ENCODE measurements around the gene LY6G5B. TPM values are rescaled to one million over a fixed set of nuclear protein-coding genes. Genes with fewer than 3 reads are reported as not detected.

The LY6G5B gene
- total RNA-seq: 2.6 TPM

GRCh38 chr6:31669676-31670075 is at the start of gene LY6G5B:
LY6G5B (plus strand) TSS chr6:31669976; CDS start chr6:31670951, 975 bp downstream.
- DNase-seq: no peak

GRCh38 chr6:31620586-31621319 is 49.0 kb upstream of the LY6G5B start, which contains the start of gene PRRC2A:
PRRC2A (plus strand) TSS chr6:31620715; CDS start chr6:31622790, 2,075 bp downstream.
- DNase-seq: peak; percentile 90

- peak; percentile 21 for DNase-seq
Observed at GRCh38 chr6:31621320-31621939, 48.3 kb upstream of the LY6G5B start.

GRCh38 chr6:31621991-31622390 is 47.8 kb upstream of the LY6G5B start:
- no peak for DNase-seq

- DNase-seq: no peak
Observed at GRCh38 chr6:31622684-31623091, 47.1 kb upstream of the LY6G5B start.

- DNase-seq: no peak
Observed at GRCh38 chr6:31624070-31624469, 45.7 kb upstream of the LY6G5B start.

- DNase-seq: no peak
Observed at GRCh38 chr6:31626952-31627351, 42.8 kb upstream of the LY6G5B start.

- DNase-seq: no peak
Observed at GRCh38 chr6:31627690-31628287, 42.0 kb upstream of the LY6G5B start.

GRCh38 chr6:31629014-31629413 is 40.8 kb upstream of the LY6G5B start:
- DNase-seq: no peak

GRCh38 chr6:31630177-31630934 is 39.4 kb upstream of the LY6G5B start:
- no peak for DNase-seq

- no peak for DNase-seq
Observed at GRCh38 chr6:31631209-31631608, 38.6 kb upstream of the LY6G5B start.

- DNase-seq: no peak
Observed at GRCh38 chr6:31631681-31632278, 38.0 kb upstream of the LY6G5B start.

GRCh38 chr6:31632279-31632946 is 37.4 kb upstream of the LY6G5B start:
- DNase-seq: no peak

GRCh38 chr6:31633447-31633846 is 36.3 kb upstream of the LY6G5B start:
- DNase-seq: no peak

GRCh38 chr6:31634131-31634530 is 35.6 kb upstream of the LY6G5B start:
- DNase-seq: no peak

GRCh38 chr6:31634969-31635575 is 34.7 kb upstream of the LY6G5B start:
- DNase-seq: no peak

GRCh38 chr6:31636698-31637596 is 32.8 kb upstream of the LY6G5B start:
- DNase-seq: no peak

GRCh38 chr6:31639043-31639442 is 30.7 kb upstream of the LY6G5B start:
- no peak for DNase-seq

- no peak for DNase-seq
Observed at GRCh38 chr6:31639449-31639861, 30.3 kb upstream of the LY6G5B start.

GRCh38 chr6:31640612-31641011 is 29.2 kb upstream of the LY6G5B start:
- no peak for DNase-seq
